Common myeloid progenitor, CD34-positive (primary cell): ENCODE results near the gene OR52A1.

Experiments used
- CTCF ChIA-PET: fragments of 350-600 bp; sonication (Branson Sonifier 250); formaldehyde crosslinking; loops from one replicate; lab custom pipeline; 2021; ENCODE audit warnings: antibody characterized with exemption; lab: Charles Lee
- POLR2A ChIA-PET: fragments of 350-600 bp; sonication (Branson Sonifier 250); formaldehyde crosslinking; loops from one replicate; lab custom pipeline; 2021; ENCODE audit warnings: antibody characterized with exemption; lab: Charles Lee
- DNase-seq, 3 donors: peaks; one replicate each; pipeline versions ENCODE4 v3.0.0 to v3.0.0-alpha.2; 2013
- H3K27ac ChIP-seq, 2 experiments: 1 replicate in 1 of 2; 2 replicates in 1 of 2; pipeline ENCODE4 v1.7.0; 2013; ENCODE audit warnings: inconsistent platforms in 2 of 2, low read length in 2 of 2, mild to moderate bottlenecking in 2 of 2, low read depth in 1 of 2, moderate library complexity in 1 of 2; ENCODE audit not compliant: severe bottlenecking in 2 of 2, insufficient read depth in 1 of 2, poor library complexity in 1 of 2
- H3K27me3 ChIP-seq, 5 experiments: replicated peaks in 2 of 5; 1 replicate in 3 of 5; 2 replicates in 2 of 5; pipeline versions ENCODE4 v1.6.1 to v1.7.0; 2013; ENCODE audit warnings: low read length in 4 of 5, mild to moderate bottlenecking in 2 of 5, moderate library complexity in 2 of 5, inconsistent platforms in 1 of 5; ENCODE audit not compliant: insufficient read depth in 5 of 5, control insufficient read depth in 4 of 5
- H3K36me3 ChIP-seq, 4 experiments: 1 replicate in 2 of 4; 2 replicates in 2 of 4; pipeline versions ENCODE4 v1.6.1 to v1.7.0; 2013; ENCODE audit warnings: low read length in 3 of 4, control low read depth in 1 of 4, mild to moderate bottlenecking in 1 of 4; ENCODE audit not compliant: control insufficient read depth in 4 of 4, insufficient read depth in 4 of 4
- H3K4me1 ChIP-seq, 4 experiments: 1 replicate in 3 of 4; 2 replicates in 1 of 4; pipeline versions ENCODE4 v1.6.1 to v1.7.1; 2013; ENCODE audit warnings: low read length in 3 of 4, mild to moderate bottlenecking in 3 of 4, control low read depth in 1 of 4, inconsistent platforms in 1 of 4, moderate library complexity in 1 of 4; ENCODE audit not compliant: control insufficient read depth in 4 of 4, insufficient read depth in 4 of 4; ENCODE audit errors: control extremely low read depth in 1 of 4
- H3K4me3 ChIP-seq, 7 experiments: 1 replicate in 4 of 7; 2 replicates in 3 of 7; pipeline versions ENCODE4 v1.5.1 to v1.7.0; 2013; ENCODE audit warnings: mild to moderate bottlenecking in 7 of 7, low read length in 6 of 7, moderate library complexity in 6 of 7, inconsistent platforms in 2 of 7, low read depth in 2 of 7, control low read depth in 1 of 7; ENCODE audit not compliant: insufficient read depth in 4 of 7, control insufficient read depth in 1 of 7; ENCODE audit errors: extremely low read depth in 1 of 7
- H3K9me3 ChIP-seq, 5 experiments: 1 replicate in 4 of 5; 2 replicates in 1 of 5; pipeline versions ENCODE4 v1.6.1 to v1.7.1; 2013; ENCODE audit warnings: low read length in 4 of 5, mild to moderate bottlenecking in 2 of 5, inconsistent platforms in 1 of 5, low read depth in 1 of 5, moderate library complexity in 1 of 5; ENCODE audit not compliant: control insufficient read depth in 4 of 5, insufficient read depth in 2 of 5; ENCODE audit errors: control extremely low read depth in 1 of 5
- WGBS: methylation state at CpG from one replicate; pipeline ENCODE4 v1.1.5; 2013; ENCODE audit not compliant: insufficient coverage; 5-methylcytosine and 5-hydroxymethylcytosine counted together

OR52A1 gene

DNA sequence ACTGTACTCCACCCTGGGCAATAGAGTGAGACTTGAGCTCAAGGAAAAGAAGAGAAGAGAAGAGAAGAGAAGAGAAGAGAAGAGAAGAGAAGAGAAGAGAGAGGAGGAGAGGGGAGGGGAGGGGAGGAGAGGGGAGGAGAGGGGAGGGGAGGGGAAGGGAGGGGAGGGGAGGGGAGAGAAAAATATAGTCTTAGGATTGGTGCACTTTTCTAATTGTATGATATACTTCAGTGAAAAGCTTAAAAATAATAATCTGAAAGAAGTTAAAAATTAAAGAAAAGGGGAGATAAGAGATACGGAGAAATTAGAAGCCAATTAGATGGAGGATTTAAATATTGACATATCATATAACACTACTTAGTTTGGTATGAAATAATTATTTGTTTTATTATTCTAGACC lies 35.7 kb downstream of the OR52A1 start:
- Histone ChIP-seq H3K36me3 (no peaks in the 10 kb centered on the region), H3K9me3 (no peaks in the 10 kb centered on the region), H3K27ac (no peak overlapping the region), H3K27me3 (no peaks in the 10 kb centered on the region), H3K4me1 (no peaks in the 10 kb centered on the region), H3K4me3 (no peak overlapping the region)
- ChIA-PET POLR2A (no interaction called here), CTCF (interaction anchor here (1.3 kb wide), 1 partner anchor 172 kb away, joined by 3 read pairs; no protein-coding TSS in a partner anchor)
- WGBS = no CpG with 5 or more reads among the region's 1 CpG
- no peak for DNase-seq

DNA sequence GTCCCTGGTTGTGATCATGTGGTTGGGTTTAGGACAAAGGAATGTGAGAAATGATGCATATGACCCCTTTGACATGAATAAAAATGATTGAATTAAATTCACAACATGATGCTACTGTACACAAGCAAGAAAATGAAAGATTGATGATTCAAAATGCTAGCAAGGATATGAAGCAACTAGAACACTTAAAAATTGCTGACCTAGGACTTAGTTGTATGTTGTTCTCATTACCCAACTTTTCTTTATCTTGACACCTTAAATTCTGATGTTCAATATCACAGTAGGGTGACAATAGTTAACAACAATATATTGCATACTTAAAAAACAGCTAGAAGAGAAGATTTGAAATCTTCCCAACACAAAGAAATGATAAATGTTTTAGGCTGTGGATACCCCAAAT lies 37.0 kb downstream of the OR52A1 start:
- CTCF ChIA-PET = no interaction called here
- Histone ChIP-seq H3K27me3 (no peaks in the 10 kb centered on the region), H3K4me1 (no peaks in the 10 kb centered on the region), H3K27ac (no peak overlapping the region), H3K4me3 (no peak overlapping the region), H3K9me3 (no peaks in the 10 kb centered on the region), H3K36me3 (no peaks in the 10 kb centered on the region)
- POLR2A ChIA-PET = no interaction called here
- no peak for DNase-seq

DNA sequence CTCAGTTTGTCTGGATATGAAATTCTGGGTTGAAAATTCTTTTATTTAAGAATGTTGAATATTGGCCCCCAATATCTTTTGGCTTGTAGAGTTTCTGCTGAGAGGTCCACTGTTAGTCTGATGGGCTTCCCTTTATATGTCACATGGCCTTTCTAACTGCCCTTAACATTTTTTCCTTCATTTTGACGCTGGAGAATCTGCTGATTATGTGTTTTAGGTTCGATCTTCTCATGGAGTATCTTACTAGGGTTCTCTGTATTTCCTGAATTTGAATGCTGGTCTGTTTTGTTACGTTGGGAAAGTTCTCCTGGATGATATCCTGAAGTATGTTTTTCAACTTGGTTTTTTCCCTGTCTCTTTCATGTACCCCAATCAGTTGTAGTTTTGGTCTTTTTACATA lies 39.2 kb downstream of the OR52A1 start:
- DNase-seq = no peak
- 100% methylated on average over 2 of the region's 3 CpGs for WGBS
- ChIA-PET CTCF (interaction anchor here (0.9 kb wide), 1 partner anchor 26 kb away, joined by 3 read pairs; no protein-coding TSS in a partner anchor), POLR2A (no interaction called here)
- Histone ChIP-seq H3K27ac (no peak overlapping the region), H3K36me3 (no peaks in the 10 kb centered on the region), H3K27me3 (peaks cover 0 to 3% (median 0%) of the 10 kb centered on the region in 5 experiments), H3K9me3 (no peaks in the 10 kb centered on the region), H3K4me1 (no peaks in the 10 kb centered on the region), H3K4me3 (no peak overlapping the region)

- no peak overlapping the region for H3K4me3 ChIP-seq
- no peak overlapping the region for H3K27ac ChIP-seq
- H3K9me3 ChIP-seq = no peaks in the 10 kb centered on the region
- no peaks in the 10 kb centered on the region for H3K4me1 ChIP-seq
- ChIA-PET CTCF (no interaction called here), POLR2A (no interaction called here)
- WGBS = 89% methylated on average over 3 of the region's 3 CpGs
- DNase-seq = no peak
- H3K27me3 ChIP-seq = peaks cover 0 to 5% (median 3%) of the 10 kb centered on the region in 5 experiments
- H3K36me3 ChIP-seq = no peaks in the 10 kb centered on the region
Measured at GRCh38 chr11:5107285-5107684, 47.3 kb downstream of the OR52A1 start.

DNA sequence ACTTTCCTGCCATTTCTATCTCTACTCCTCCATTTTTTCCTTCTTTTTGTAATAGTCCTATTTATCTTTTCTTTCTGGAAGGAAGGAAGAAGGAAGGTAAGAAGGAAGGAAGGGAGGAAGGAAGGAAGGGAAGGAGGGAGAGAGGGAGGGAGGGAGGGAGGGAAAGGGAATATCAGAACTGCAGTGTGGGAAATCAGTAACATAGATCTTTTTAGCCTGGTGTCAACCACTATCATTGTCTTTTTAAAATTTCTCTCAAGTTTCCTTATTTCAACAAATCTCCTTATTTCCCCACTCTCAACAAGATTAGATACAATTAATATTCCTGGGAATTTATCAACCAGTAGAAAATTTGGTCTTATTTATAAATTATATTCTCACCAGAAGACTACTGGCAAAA lies 51.5 kb downstream of the OR52A1 start:
- H3K9me3 ChIP-seq = no peaks in the 10 kb centered on the region
- no peak overlapping the region for H3K4me3 ChIP-seq
- peaks cover 0 to 5% (median 0%) of the 10 kb centered on the region in 5 experiments for H3K27me3 ChIP-seq
- CTCF ChIA-PET = no interaction called here
- POLR2A ChIA-PET = no interaction called here
- no peaks in the 10 kb centered on the region for H3K4me1 ChIP-seq
- no peaks in the 10 kb centered on the region for H3K36me3 ChIP-seq
- H3K27ac ChIP-seq = no peak overlapping the region
- no peak for DNase-seq

DNA sequence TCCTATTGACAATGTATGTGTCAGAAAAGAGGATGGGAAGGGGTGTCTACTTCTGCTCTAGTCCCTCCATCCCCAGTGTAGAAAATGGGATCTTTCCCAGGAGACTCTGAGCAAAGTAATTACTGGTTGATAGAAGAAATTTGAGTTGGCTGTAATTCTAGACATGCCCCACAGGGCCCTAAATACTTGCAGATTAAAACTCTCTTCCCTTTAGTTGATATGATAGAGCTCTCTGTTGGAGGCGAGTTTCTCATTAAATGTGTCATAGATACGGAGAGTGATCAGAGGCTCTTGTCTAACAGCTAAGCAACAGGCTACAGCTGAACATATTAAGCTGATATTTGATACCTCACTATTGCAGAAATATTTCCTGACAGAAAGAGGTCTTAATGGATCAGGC lies 52.3 kb downstream of the OR52A1 start:
- Histone ChIP-seq H3K4me1 (no peaks in the 10 kb centered on the region), H3K27ac (no peak overlapping the region), H3K27me3 (peaks cover 0 to 5% (median 0%) of the 10 kb centered on the region in 5 experiments), H3K4me3 (no peak overlapping the region), H3K36me3 (no peaks in the 10 kb centered on the region), H3K9me3 (no peaks in the 10 kb centered on the region)
- ChIA-PET POLR2A (no interaction called here), CTCF (no interaction called here)
- no peak for DNase-seq
- WGBS = 80% methylated on average over 1 of the region's 2 CpGs

GRCh38 chr11:5096011-5096410 lies 58.5 kb downstream of the OR52A1 start:
- ChIA-PET CTCF (no interaction called here), POLR2A (no interaction called here)
- no CpG with 5 or more reads among the region's 2 CpGs for WGBS
- no peak overlapping the region for H3K4me3 ChIP-seq
- no peaks in the 10 kb centered on the region for H3K4me1 ChIP-seq
- H3K27ac ChIP-seq = no peak overlapping the region
- H3K36me3 ChIP-seq = no peaks in the 10 kb centered on the region
- DNase-seq = no peak
- H3K9me3 ChIP-seq = no peaks in the 10 kb centered on the region
- H3K27me3 ChIP-seq = no peaks in the 10 kb centered on the region
